HG02885 (cell line): ENCODE results near the gene TSPAN18.

ENCODE experiments used
- ATAC-seq: cut with Tn5 transposase; IDR thresholded peaks from one replicate; pipeline ENCODE4 v1.9.1; 2021; ENCODE audit warnings: mild to moderate bottlenecking; ENCODE audit not compliant: unreplicated experiment, poor library complexity

Gene TSPAN18

GRCh38 chr11:44775366-44775984 is 48.7 kb downstream of the TSPAN18 start:
- no peak for ATAC-seq

GRCh38 chr11:44775985-44776446 is 49.3 kb downstream of the TSPAN18 start:
- no peak for ATAC-seq

GRCh38 chr11:44776551-44777208 is 49.9 kb downstream of the TSPAN18 start:
- ATAC-seq: no peak

- no peak for ATAC-seq
Measured at GRCh38 chr11:44777209-44778194, 50.7 kb downstream of the TSPAN18 start.

GRCh38 chr11:44778195-44779100 is 51.7 kb downstream of the TSPAN18 start:
- no peak for ATAC-seq

- no peak for ATAC-seq
Measured at GRCh38 chr11:44779736-44780520, 53.2 kb downstream of the TSPAN18 start.

GRCh38 chr11:44780940-44781631 is 54.3 kb downstream of the TSPAN18 start:
- no peak for ATAC-seq

- no peak for ATAC-seq
Measured at GRCh38 chr11:44781655-44782054, 54.9 kb downstream of the TSPAN18 start.

- no peak for ATAC-seq
Measured at GRCh38 chr11:44782478-44782877, 55.7 kb downstream of the TSPAN18 start.

- ATAC-seq: no peak
Measured at GRCh38 chr11:44784436-44784760, 57.6 kb downstream of the TSPAN18 start.

GRCh38 chr11:44784851-44785250 is 58.1 kb downstream of the TSPAN18 start:
- ATAC-seq: no peak

GRCh38 chr11:44785856-44786607 is 59.3 kb downstream of the TSPAN18 start:
- no peak for ATAC-seq

- no peak for ATAC-seq
Measured at GRCh38 chr11:44787070-44787469, 60.3 kb downstream of the TSPAN18 start.

- no peak for ATAC-seq
Measured at GRCh38 chr11:44787981-44788380, 61.2 kb downstream of the TSPAN18 start.

GRCh38 chr11:44788536-44789261 is 61.9 kb downstream of the TSPAN18 start:
- no peak for ATAC-seq

- ATAC-seq: no peak
Measured at GRCh38 chr11:44789496-44789895, 62.7 kb downstream of the TSPAN18 start.

- ATAC-seq: no peak
Measured at GRCh38 chr11:44790211-44790610, 63.4 kb downstream of the TSPAN18 start.
